A673 (cell line): ENCODE measurements around the gene LRP1B.

ENCODE experiments used
- EZH2 ChIP-seq: fragments of 200-600 bp; sonication (generic); IDR thresholded peaks from 2 replicates; pipeline ENCODE4 v1.6.1; 2017; ENCODE audit warnings: borderline replicate concordance, low read depth, mild to moderate bottlenecking, mixed read lengths, antibody characterized with exemption, low read length; ENCODE audit not compliant: poor library complexity, severe bottlenecking
- TF ChIP-seq, protein P1 (sequence below): fragments of 300-800, 200-600 bp; sonication (generic); conservative IDR thresholded peaks from 2 replicates; pipeline ENCODE4 v1.5.1; 2017; ENCODE audit warnings: low read depth, mild to moderate bottlenecking, antibody characterized with exemption, low read length, moderate library complexity, mixed read lengths

DNA sequence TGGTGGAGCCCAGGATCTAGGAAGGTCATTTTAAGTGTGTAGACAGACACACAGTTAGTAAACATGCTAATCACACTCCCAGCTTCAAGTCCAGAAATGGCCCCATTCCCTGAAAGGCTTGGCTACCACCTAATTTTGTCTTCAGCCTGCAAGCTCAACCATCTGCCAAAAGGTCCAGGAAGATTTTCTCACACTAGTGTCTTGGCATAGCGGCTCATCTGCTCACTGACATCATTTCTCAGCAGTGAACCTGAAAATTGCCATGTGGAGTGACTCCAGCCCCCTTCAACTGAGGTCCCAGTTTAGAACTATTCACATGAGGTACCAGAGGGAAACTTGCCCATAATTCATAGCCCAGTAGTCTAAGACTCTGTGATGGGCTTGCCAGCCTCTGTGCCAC is 748.9 kb downstream of the LRP1B start:
- TF ChIP-seq, protein P1, sequence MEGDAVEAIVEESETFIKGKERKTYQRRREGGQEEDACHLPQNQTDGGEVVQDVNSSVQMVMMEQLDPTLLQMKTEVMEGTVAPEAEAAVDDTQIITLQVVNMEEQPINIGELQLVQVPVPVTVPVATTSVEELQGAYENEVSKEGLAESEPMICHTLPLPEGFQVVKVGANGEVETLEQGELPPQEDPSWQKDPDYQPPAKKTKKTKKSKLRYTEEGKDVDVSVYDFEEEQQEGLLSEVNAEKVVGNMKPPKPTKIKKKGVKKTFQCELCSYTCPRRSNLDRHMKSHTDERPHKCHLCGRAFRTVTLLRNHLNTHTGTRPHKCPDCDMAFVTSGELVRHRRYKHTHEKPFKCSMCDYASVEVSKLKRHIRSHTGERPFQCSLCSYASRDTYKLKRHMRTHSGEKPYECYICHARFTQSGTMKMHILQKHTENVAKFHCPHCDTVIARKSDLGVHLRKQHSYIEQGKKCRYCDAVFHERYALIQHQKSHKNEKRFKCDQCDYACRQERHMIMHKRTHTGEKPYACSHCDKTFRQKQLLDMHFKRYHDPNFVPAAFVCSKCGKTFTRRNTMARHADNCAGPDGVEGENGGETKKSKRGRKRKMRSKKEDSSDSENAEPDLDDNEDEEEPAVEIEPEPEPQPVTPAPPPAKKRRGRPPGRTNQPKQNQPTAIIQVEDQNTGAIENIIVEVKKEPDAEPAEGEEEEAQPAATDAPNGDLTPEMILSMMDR, result no peak
- no peak for TF ChIP-seq EZH2
